ENCODE data around the gene RRP1B. TPM values are rescaled to one million over a fixed set of nuclear protein-coding genes. Genes with fewer than 3 reads are reported as not detected.
"Not testable (repeated sequence)": the region's sequence is repeated elsewhere in the genome, so short reads cannot be mapped to it uniquely, and the experiment has no call there.

The RRP1B gene
- total RNA-seq, 4 donors from 2014 or later, result 13.3 to 23.4 (median 22.5) TPM

DNA sequence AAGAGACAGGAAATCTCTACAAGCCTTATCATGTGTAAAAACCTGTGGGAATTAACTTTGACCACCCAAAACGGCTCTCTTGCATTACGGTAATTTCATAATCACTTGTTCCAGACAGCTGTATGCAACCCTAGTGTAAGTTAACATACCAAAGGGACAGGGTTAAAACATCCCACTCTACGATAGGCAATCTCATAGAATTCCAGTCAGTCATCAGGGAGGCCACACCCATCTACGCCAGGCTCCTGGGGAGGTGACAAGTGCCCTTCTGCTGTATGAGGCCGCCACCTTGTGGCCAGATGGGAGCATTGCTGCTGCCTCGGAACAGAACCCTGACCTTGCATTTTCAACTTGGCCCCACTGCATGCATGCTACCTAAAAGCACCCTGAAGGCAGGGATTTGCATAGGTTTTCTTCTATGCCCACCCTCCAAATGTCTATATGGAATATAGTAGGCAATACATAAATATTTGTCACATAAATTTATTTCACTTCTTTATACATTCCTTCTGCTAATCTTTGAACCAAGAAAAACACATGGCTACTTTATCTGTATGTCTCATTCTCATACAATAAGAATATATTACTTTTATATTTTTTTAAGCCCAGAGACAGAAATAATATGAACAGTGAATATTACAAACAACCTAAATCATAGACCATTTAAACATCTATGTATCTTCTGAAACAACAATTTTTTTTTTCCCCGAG, 12.7 kb upstream of the RRP1B start:
- TF ChIP-seq CTCF (IDR thresholded peaks at IDR 0.05), result peak; percentile 99 to 100 (median 100)
- no peak for TF ChIP-seq POLR2A (IDR thresholded peaks at IDR 0.05)
- WGBS, 2 donors, result 16 to 21% methylated on average over 7 of the region's 7 CpGs
- Histone ChIP-seq H3K27me3 (no peaks in the 10 kb centered on the region), H3K36me3 (no peaks in the 10 kb centered on the region), H3K27ac (peak overlapping the region in 2 of 4 donors; percentile 15 to 65), H3K9me3 (no peaks in the 10 kb centered on the region), H3K4me3 (no peak overlapping the region), H3K4me1 (peaks cover 0 to 21% (median 9%) of the 10 kb centered on the region in 3 donors)
- peak; percentile 47 for DNase-seq
- intact Hi-C loops (cut with DNase I), result no loop called here

- WGBS, 2 donors, result 67 to 78% methylated on average over 8 to 9 of the region's 9 CpGs
- intact Hi-C loops (cut with DNase I), result no loop called here
- peaks cover 0 to 21% (median 9%) of the 10 kb centered on the region in 3 donors for H3K4me1 ChIP-seq
- H3K4me3 ChIP-seq, result no peak overlapping the region
- H3K27ac ChIP-seq, result no peak overlapping the region
- no peaks in the 10 kb centered on the region for H3K36me3 ChIP-seq
- no peaks in the 10 kb centered on the region for H3K9me3 ChIP-seq
- no peak for DNase-seq
- TF ChIP-seq POLR2A (IDR thresholded peaks at IDR 0.05) (no peak), CTCF (IDR thresholded peaks at IDR 0.05) (no peak)
- no peaks in the 10 kb centered on the region for H3K27me3 ChIP-seq
Observed at GRCh38 chr21:43648171-43648570, 11.2 kb upstream of the RRP1B start.

DNA sequence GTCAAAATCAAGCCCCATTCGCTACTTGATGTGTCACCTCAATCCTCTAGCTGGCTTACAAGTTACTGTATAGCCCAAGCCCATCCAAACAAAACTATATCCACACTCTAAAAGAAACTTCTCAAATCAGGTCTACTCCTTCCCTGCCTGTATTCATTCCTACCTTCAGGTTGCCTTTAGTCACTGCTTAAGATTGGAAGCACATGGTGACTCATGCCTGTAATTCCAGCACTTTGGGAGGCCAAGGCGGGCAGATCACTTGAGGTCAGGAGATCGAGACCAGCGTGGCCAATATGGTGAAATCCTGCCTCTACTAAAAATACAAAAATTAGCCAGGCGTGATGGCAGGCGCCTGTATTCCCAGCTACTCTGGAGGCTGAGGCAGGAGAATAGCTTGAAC, 7.4 kb upstream of the RRP1B start:
- H3K9me3 ChIP-seq; intact Hi-C loops (cut with DNase I); H3K27me3 ChIP-seq; H3K4me3 ChIP-seq; H3K36me3 ChIP-seq; H3K27ac ChIP-seq; DNase-seq; H3K4me1 ChIP-seq: not testable (repeated sequence)
- 86 to 88% methylated on average over 6 of the region's 6 CpGs for WGBS, 2 donors

GRCh38 chr21:43652616-43653015, 6.7 kb upstream of the RRP1B start:
- Histone ChIP-seq H3K4me1 (peaks cover 0 to 4% (median 2%) of the 10 kb centered on the region in 3 donors), H3K9me3 (no peaks in the 10 kb centered on the region), H3K36me3 (no peaks in the 10 kb centered on the region), H3K27ac (no peak overlapping the region), H3K27me3 (no peaks in the 10 kb centered on the region), H3K4me3 (no peak overlapping the region)
- WGBS, 2 donors, result 76 to 77% methylated on average over 6 of the region's 6 CpGs
- intact Hi-C loops (cut with DNase I), result no loop called here
- no peak for DNase-seq
- no peak for TF ChIP-seq POLR2A (IDR thresholded peaks at IDR 0.05)
- no peak for TF ChIP-seq CTCF (IDR thresholded peaks at IDR 0.05)

GRCh38 chr21:43653626-43654025, 5.7 kb upstream of the RRP1B start:
- 89 to 90% methylated on average over 6 of the region's 6 CpGs for WGBS, 2 donors
- intact Hi-C loops (cut with DNase I), result no loop called here

More at GRCh38 chr21:43653626-43654025, 5.7 kb upstream of the RRP1B start:
- no peak overlapping the region for H3K4me3 ChIP-seq
- no peak overlapping the region for H3K27ac ChIP-seq
- H3K27me3 ChIP-seq, result no peaks in the 10 kb centered on the region
- TF ChIP-seq CTCF (IDR thresholded peaks at IDR 0.05) (no peak), POLR2A (IDR thresholded peaks at IDR 0.05) (no peak)
- H3K4me1 ChIP-seq, result peaks cover under 1 to 14% (median 5%) of the 10 kb centered on the region in 3 donors
- no peak for DNase-seq
- no peaks in the 10 kb centered on the region for H3K36me3 ChIP-seq
- H3K9me3 ChIP-seq, result no peaks in the 10 kb centered on the region

Measured in esophagus squamous epithelium (tissue), 5 donors.